ENCODE results near the gene TPCN2. TPM values are rescaled to one million over a fixed set of nuclear protein-coding genes. Genes with fewer than 3 reads are reported as not detected.

The TPCN2 gene
- total and polyA plus RNA-seq, 2 of the 8 experiments (the other 6 are each of a cell fraction or from before 2014, with no cell fraction given): 9.7 to 18.6 TPM

DNA sequence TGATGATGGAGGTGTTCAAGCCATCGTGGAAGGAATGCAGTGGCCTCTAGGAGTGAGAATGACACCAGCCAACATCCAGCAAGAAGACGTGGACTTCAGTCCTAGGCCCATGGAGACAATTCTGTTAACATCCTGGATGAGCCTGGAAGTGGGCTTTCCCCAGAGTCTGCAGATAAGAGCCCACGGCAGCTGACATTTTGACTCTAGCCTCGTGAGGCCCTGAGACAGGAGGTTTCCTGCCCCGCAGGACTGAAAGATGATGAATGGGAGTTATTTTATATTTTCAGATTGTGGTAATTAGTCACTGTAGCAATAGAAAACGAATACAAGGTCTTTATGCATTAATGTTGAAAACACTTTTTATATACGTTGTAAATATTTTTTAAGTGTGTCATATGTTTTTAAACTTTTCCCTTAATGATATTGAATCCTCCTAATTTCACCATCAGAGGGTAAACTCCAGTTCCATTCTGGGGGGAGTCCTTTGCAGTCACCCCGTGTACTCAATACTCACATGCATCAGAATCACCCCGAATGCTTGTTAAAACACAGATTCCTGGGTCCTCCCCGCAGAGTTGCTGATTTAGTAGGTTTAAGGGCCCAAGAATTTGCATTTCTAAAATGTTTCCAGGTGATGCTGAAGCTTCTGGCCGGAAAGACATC, 570 bp upstream of the TPCN2 start (continued):
- TF ChIP-seq KDM5A (IDR thresholded peaks at IDR 0.05; ENCODE audit: low read length): no peak
- TF ChIP-seq, protein P1, sequence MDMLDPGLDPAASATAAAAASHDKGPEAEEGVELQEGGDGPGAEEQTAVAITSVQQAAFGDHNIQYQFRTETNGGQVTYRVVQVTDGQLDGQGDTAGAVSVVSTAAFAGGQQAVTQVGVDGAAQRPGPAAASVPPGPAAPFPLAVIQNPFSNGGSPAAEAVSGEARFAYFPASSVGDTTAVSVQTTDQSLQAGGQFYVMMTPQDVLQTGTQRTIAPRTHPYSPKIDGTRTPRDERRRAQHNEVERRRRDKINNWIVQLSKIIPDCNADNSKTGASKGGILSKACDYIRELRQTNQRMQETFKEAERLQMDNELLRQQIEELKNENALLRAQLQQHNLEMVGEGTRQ (IDR thresholded peaks at IDR 0.05; ENCODE audit: low read length): no peak
- no peak for TF ChIP-seq TAF1 (IDR thresholded peaks at IDR 0.05; ENCODE audit: low read depth, low read length)
- TF ChIP-seq HDAC6 (IDR thresholded peaks at IDR 0.05; ENCODE audit: low read depth, low read length): no peak
- TF ChIP-seq BACH1 (IDR thresholded peaks at IDR 0.05; ENCODE audit: low read length): no peak
- no peak for TF ChIP-seq RFX5 (IDR thresholded peaks at IDR 0.05; ENCODE audit: borderline replicate concordance, low read depth, low read length)
- no peak for TF ChIP-seq POLR2AphosphoS5 (IDR thresholded peaks at IDR 0.05; ENCODE audit: low read depth, low read length)
- no peak for TF ChIP-seq BRCA1 (IDR thresholded peaks at IDR 0.05; ENCODE audit: low read depth, low read length)
- TF ChIP-seq SP1 (IDR thresholded peaks at IDR 0.05; ENCODE audit: low read depth, low read length): no peak
